ENCODE data around the gene VDAC2.
"Not testable (repeated sequence)": the region's sequence is repeated elsewhere in the genome, so short reads cannot be mapped to it uniquely, and the experiment has no call there.

Gene VDAC2, protein sequence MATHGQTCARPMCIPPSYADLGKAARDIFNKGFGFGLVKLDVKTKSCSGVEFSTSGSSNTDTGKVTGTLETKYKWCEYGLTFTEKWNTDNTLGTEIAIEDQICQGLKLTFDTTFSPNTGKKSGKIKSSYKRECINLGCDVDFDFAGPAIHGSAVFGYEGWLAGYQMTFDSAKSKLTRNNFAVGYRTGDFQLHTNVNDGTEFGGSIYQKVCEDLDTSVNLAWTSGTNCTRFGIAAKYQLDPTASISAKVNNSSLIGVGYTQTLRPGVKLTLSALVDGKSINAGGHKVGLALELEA

DNA sequence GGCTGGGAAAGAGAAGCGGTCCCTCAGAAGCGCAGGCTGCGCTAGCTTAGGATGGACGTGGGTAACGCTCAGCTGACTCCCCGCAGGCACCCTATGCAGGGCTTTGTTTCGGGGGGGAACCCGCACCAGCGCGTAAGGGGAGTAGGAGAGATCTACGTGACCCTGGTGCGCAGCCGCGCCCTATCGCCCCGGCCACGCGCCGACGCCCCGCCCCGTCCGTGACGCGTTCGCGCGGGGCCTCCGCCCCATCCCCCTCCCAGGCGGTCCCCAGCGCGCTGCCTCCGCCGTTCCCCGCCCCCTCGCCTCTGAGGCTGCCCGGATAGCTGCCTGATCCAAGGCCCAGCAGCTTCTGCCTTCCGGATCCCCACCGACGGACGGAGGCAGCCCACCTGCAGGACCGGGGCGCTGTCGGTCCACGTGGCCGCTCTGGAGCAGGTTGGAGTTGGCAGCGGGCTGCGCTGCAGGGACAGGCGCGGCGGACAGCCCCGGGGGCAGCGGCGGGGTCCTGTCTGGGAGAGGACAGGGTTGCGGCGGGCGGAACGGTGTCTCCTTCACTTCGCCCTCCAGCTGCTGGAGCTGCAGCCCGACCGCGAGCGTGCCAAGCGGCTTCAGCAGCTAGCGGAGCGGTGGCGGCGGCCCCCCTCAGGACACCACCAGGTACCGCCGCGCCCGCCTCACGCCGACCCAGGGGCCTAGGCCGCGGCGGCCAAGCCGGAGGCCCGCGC is at the start of gene VDAC2:
Gene VDAC2, plus strand, starts transcription at position 515 of the 725 bp plus-strand sequence. CDS start 363 bp downstream, outside the sequence.
- peak; percentile 95 for DNase-seq (ENCODE audit: low spot score)

DNA sequence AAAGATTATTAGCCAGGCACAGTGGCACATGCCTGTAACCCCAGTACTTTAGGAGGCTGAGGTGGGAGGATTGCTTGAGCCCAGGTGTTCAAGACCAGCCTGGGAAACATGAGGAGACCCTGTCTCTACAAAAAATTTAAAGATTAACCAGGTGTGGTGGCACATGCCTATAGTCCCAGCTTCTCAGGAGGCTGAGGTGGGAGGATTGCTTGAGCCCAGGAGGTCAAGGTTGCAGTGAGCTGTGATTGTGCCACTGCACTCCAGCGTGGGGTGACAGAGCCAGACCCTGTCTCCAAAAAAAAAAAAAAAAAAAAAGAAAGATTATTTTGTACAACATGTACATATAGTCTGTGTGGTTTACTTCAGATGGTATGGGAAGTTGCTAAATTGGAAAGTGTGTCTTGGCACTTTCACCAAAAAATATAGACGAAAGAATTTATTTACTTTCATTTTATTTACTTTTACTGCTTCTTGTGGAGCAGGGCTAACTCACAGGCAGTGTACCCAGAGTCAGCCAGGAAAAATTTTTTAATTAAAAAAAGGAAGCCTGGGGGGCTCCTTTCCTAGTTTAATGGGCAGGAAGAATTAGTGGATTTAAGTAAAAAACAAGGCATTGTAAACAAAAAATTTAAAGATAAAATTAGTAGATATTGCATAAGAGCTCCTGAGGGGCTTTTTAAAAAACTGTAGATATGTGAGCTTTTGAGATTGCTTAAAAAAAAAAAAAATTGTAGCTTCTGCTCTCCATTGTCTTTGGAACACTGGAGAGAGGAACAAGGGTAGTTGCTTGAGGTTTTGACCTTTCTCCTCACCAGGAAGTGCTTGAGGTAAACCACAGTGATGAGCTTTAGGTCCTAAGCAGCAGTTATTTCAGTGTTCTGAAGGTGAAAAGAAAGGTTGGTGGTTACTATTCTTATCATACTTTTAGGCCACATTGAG is 44.6 kb upstream of the VDAC2 start:
- DNase-seq (ENCODE audit: low spot score) = no peak

DNA sequence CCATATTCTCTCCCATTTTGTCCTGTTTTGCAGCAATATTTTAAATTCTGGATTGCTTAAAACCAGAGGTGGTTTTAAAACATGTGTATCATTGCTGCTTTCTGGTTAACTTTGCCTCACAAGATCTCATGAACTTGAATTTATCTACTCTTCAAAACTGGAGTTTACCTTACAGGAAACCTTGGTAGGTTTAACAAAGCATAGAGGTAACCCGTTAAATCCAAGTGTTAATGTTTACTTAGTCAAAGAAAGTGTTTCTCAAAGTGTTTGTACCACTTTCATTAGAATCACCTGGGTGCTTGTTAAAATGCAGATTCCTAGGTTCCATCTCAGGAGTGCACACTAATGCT is 44.0 kb upstream of the VDAC2 start:
- no peak for DNase-seq (ENCODE audit: low spot score)

DNA sequence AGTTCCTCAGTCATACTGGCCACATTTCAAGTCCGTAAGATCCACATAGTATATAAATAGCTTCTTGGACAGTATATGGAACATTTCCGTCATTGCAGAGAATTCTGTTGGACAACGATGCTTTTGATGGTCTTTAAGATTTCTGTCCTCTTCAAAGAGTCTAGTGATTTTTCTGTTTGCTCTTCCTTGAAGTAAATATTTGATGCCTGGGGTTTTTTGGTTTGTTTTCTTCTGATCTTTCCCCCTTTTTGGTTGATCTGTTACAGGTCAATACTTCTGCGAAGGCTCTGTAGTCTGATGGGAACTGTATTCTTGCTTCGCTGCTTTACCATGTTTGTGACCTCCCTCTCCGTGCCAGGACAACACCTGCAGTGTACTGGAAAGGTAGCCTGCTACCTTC is 42.3 kb upstream of the VDAC2 start:
- DNase-seq (ENCODE audit: low spot score) = no peak

DNA sequence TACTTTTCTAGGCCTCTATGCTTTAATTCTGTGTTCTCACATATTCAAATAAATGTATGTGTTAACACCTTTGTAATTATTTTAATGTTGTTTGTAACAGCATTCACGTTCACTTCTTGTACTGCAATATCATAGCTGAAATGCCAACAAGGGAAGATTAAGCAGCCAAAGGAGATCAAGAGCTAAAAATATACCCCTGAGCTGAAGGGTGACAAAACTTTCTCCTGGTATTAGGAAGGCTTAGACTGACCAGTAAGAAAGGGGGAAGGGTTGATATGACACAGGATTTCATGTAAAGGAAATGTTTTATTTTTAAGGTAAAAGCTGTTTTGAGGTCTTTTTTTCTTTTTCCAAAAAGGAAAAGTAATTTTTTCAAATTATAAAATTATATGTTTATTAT is 40.4 kb upstream of the VDAC2 start:
- no peak for DNase-seq (ENCODE audit: low spot score)

DNA sequence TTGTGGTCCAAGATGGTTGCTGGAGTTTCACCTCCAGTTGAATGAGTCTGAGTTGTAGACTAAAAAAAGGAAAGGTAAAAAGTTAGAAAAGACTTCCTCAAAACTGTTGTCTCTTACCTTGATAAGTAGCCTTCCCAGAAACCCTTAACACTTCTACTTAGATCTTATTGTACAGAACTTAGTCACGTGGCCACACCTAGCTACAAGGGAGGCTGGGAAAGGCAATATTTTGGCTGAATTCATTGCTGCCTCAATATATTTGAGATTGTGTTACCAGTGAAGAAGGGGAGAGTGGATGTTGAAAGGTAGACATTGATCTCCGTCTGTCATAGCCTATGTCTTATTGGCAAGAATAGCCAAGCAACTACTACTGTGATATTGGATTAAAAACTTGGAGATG is 35.5 kb upstream of the VDAC2 start:
- no peak for DNase-seq (ENCODE audit: low spot score)

DNA sequence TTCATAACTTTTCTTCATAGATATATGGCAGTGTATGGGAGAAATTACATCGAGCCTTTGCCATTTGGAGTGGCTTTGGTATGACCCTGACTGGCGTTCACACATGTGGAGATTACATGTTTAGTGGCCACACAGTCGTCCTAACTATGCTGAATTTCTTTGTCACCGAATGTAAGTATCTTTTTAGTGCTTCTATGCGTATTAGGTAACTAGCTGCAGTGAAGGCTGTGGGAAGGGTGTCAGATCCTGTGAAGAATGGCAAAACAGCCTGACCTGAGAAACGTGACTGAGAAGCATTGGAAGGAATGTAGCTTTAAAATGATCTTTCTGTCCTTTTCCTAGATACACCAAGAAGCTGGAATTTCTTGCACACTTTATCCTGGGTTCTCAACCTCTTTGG is 34.5 kb upstream of the VDAC2 start:
- no peak for DNase-seq (ENCODE audit: low spot score)

DNA sequence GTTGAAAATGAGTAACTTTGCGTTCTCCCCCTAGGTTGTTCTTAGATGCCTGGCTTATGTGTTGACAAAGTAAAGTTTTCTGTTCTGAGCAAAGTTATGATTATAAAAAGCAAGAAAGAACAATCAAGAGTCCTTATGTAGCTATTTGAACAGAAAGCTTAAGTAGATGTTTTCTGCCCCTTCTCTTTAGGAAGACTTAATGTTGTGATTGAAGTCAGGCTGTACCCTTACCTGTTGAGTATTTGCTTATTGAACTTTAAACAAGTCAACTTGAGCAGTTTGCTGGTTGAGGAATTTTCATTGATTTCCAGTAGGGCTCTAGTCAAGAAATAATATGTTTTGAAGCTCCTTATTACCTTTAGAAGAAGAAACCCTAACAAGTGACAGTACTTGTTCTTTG is 33.9 kb upstream of the VDAC2 start:
- no peak for DNase-seq (ENCODE audit: low spot score)

DNA sequence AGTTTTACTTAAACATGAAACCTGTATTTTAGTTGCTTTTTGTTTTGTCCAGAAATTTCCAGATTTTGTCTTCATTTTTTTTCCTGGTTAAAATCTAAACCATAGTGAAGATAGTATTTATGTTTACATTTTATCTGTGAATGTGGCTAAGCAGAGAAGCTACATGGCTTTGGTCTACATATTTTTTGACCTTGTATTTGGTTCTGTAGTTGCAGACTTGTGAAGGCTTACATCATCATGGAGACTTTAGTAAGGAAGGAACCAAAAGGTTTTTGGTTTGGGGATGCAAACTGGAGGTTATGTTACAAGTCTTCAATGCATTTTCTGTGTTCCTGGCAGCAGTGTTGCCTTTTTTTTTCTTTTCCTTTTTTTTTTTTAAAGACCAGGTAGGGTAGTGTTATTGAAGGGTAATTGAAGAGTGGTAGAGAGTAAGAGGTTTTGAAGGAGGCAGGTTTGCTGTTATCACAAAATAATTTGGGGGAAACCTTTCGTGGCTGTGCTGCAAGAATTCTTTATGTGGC is 30.9 kb upstream of the VDAC2 start:
- no peak for DNase-seq (ENCODE audit: low spot score)

DNA sequence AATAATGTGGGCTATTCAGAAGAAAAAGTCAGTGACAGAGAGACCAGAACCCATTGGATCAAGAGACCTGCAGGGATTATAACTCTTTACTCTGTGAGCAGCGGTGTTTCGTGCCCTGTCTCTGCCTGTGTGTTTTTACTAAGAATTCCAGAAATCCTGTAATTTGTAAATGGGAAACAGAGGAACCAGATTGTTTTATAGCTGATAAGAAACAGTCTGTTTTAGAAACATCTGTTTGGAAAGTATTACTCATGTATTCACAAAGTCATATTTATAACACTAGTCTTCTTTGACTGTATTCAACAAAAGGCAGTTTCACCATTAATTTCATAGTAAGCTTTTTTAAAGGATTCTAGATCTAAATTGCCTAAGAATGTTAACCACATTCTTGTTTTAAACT is 30.0 kb upstream of the VDAC2 start:
- no peak for DNase-seq (ENCODE audit: low spot score)

DNA sequence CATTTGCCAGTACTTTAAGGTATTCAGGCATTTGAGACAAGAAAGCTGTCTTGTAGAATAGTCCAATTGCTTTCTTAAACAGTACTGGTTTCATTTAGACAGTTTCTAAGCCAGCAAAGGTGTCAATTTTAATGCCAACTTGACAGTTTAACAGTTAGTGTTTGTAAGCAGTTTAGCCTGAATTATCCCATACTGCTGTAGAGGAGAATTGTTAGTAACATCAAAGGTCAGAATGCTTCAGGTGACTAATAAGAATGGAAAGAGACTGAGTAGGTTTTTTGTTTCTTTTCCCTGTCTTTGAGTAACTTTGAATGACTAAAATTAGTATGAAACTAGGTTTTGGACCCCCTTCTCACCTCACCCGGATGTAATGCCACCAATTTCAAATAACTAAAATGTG is 29.5 kb upstream of the VDAC2 start:
- no peak for DNase-seq (ENCODE audit: low spot score)

DNA sequence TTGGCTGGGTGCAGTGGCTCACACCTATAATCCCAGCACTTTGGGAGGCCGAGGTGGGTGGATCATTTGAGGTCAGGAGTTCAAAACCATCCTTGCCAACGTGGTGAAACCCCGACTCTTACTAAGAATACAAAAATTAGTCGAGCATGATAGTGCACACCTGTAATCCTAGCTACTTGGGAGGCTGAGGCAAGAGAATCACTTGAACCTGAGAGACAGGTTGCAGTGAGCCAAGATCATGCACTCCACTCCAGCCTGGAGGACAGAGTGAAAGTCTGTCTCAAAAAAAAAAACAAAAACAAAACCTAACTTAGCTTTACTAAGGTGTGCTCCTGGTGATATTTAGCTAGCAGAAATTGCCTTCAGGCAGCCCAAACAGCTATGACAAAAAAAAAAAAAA is 24.3 kb upstream of the VDAC2 start:
- DNase-seq (ENCODE audit: low spot score) = no peak

DNA sequence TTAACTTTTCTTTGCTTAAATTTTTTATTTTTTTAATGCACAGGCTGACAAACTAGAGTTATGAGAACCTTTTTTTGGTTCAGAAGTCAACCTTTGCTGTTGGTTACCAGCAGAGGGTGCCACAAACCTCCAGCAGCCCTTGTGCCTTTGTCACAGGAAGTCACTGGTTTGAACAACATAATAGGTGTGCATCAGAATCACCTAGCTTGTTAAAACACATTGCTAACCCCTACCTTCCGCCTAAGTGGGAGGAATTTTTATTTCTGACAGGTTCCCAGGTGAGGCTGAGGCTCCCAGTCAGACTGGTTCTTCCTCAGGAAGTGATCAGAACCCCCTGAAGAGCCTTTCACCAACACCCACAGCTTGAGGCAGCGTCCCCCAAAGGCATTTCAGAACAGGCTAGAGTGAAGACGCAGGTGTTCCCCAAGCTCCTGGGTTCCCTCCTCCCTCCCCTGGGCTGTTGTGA is 22.6 kb upstream of the VDAC2 start:
- DNase-seq (ENCODE audit: low spot score) = peak; percentile 79

DNA sequence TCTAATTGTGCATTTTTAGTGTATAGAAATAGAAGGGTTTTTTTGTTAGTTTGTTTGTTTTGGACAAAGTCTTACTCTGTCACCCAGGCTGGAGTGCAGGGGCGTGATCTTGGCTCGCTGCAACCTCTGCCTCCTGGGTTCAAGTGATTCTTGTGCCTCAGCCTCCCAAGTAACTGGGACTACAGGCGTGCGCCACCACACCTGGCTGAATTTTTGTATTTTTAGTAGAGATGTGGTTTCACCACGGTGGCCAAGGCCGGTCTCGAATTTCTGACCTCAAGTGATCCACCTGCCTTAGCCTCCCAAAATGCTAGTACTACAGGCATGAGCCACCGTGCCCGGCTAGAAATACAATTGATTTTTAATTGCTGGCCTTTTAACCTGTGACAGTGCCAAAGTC is 22.1 kb upstream of the VDAC2 start:
- not testable (repeated sequence) for DNase-seq (ENCODE audit: low spot score)

DNA sequence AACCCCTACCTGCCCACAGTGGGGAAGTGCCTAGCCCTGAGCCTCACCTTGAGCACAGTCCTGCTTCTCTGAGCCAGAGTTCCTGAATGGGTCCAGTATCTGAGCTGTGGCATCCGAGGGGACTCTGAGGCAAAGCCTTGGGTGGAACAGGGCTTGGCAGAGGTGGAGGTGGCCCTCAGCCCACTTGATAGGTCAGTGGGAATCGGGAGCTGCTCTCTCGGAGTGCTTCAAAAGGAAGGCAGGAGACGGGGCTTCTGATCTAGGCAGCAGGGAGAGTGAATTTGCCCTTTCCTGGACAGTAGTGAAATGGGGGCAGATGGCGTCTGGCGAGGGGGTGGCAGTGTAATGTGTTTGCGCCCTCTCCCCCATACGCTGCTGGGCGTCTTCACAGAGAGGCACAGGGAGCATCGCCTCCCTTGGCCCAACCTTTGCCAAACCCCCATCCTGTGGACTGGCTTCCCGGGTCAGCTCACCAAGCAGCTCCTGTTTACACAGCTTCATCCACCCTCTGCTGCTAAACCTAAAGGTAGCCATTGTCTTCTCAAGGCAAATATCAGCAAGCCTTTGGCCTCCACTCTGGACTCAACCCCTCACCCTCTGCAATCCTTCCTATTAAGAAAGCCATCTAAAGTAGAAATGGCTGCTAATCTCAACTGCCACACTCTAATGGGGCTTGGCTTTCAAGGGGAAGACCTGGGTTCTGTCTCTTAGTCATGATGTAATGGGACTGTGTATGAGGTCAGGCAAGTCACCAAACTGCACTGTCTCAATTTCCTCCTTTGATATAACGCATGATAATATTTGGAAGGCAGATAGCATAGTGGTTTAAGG is 21.1 kb upstream of the VDAC2 start:
- no peak for DNase-seq (ENCODE audit: low spot score)

DNA sequence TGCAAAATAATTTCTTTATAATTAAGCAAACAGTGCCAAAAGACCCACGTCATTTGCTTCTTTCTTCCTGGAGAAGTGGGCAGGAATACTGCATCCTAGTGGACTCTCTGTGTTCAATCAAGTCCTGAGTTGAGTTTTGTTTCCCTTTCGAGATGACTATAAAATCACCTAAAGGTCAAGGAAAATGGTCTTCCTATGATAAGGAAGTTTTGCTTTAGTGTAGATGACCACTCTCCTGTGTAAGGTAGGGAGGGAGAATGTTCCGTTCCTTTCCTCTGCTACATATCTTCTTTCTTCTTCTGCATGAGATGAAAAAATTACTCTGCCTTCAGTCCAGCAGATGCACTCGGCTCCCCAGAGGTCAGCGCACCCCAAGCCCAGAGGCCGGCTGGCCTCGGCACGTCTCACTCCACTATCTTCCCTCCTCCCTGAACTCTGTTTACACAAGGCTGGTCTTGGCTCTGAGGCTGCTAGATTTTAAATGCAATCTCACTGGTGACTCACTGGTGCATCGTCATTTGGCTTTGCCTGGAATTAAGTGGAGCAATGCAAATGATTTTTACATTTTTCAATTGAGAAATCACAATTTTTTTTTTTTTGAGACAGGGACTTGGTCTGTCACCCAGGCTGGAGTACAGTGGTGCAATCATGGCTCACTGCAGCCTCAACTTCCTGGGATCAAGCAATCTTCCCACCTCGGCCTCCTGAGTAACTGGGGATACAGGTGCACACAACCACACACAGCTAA is 18.6 kb upstream of the VDAC2 start:
- peak; percentile 68 for DNase-seq (ENCODE audit: low spot score)

DNA sequence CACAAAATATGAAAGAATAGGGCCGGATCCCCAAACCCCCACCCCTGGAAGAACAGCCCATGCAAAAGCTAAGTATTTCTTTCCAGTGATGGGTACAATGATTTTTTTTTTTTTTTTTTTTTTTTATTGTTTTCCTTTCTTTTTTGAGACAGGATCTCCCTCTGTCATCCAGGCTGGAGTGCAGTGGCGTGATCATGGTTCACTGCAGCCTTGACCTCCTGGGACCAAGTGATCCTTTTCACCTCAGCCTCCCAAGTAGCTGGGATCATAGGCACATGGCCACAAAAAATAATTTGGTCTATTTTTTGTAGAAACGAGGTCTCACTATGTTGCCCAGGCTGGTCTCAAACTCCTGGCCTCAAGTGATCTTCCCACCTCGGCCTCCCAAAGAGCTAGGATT is 16.0 kb upstream of the VDAC2 start:
- not testable (repeated sequence) for DNase-seq (ENCODE audit: low spot score)

DNA sequence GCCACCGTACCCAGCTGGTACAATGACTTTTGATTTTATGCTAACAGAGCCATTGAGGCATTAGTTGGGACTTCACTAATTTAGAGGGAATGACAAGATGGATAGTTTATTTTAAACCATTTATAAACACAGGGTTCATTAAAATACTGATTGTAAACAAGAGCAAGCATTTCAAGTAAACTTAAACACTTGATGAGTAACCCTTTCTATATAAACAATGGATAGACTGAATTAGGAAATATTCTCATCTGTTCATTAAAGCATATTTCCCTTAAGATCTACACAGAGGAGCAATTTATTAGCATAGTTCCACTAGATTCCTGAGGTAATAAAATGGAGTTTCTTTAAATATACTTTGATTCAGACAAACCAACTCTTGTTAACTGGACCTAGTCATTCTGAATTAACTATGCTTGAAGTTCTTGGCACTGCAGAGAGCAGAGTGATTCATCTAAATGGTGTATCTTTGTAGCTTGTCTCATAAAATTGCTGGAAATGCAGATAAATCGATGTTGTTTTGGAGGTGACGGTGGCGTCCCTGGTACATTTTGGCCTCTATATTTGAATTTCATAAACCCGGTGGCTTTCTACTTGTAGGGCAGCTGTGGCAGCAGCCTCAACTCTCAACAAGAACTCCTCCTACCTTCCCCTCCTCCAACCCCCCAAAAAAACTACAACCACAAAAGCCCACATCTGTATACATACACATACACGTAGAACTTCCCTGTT is 15.4 kb upstream of the VDAC2 start:
- peak; percentile 38 for DNase-seq (ENCODE audit: low spot score)

DNA sequence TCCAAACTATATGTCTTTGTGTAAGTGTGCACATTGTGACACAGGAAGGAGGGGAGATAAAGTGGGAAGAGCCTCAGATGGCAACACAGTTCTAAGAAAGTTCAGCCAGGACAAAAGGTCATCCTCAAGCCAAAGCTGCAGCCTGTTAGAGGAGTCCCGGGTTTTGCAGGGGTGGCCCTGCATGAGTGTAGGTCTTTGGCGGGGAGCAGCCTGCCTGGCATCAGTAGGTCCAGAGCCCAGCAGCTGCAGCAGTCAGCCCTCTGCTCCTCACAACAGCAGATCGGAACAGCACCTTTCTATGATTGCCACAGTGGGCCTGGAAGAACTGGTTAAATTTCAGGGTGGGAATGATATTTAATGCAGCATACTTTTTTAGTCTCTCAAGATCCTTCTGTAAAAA is 13.5 kb upstream of the VDAC2 start:
- no peak for DNase-seq (ENCODE audit: low spot score)

DNA sequence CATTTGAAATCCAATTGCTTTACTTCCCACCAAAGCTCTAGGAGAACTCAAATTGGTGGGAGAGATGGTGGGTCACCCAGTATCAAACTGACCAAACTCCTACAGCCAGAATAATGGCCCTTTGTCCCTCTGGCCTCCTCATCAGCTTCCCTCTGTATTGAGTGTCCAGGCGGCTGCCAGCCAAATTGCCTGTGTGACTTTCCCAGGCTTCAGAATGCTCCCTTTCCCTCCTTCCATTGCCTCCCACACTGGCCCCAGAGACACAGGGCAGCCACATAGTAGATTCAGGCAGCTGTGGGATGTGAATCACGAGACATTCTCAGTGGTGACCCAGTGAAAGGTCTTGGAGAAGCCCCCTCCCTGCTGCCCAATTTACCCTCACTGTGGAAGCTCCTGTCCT is 12.7 kb upstream of the VDAC2 start:
- no peak for DNase-seq (ENCODE audit: low spot score)

Data from hematopoietic multipotent progenitor cell treated with erythropoietin and hydrocortisone succinate and interleukin-3 and kit ligand, for 17 days (in vitro differentiated cells).